ENCODE measurements around the gene WDR83. TPM values are rescaled to one million over a fixed set of nuclear protein-coding genes. Genes with fewer than 3 reads are reported as not detected.

The WDR83 gene
- total and polyA plus RNA-seq, 2 donors (not counting 3 experiments of a cell fraction or from before 2014, with no cell fraction given), result 10.5 to 11.8 TPM

DNA sequence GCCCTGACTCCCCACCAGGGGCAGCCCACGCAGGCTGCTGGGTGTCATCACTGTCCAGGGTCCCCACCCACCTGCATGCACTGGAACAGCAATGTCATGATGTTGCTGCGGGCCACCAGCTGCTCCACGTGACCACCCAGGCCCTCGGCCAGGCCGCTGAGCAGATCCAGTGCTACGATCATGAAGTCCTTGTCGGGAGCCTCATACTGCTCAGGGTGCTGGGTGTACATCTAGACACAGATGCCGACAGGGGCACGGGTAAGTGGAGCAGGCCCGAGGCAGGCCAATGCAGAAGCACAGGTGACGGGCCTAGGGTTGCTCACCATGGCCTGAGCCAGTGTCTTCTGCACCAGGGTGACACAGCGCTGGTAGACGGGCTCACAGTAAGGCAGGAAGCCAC, 38.6 kb downstream of the WDR83 start:
- no peak for FAIRE-seq
- peaks cover 22 to 58% of the 10 kb centered on the region in 2 experiments for H3K36me3 ChIP-seq (ENCODE audit: control insufficient read depth in 2 of 2, extremely low read depth in 1 of 2, insufficient read depth in 2 of 2, low read length in 2 of 2)
- BruUV-seq (replicated peaks), result no TSS peak
- DNase-seq (ENCODE audit: low read depth, low spot score), result no peak
- H3K9ac ChIP-seq (replicated peaks; ENCODE audit: extremely low read depth, insufficient read depth, low read length), result no peak overlapping the region
- no peaks in the 10 kb centered on the region for H3K4me1 ChIP-seq (ENCODE audit: control insufficient read depth, extremely low read depth, insufficient read depth, low read length)
- no peaks in the 10 kb centered on the region for H3K9me1 ChIP-seq (replicated peaks; ENCODE audit: control insufficient read depth, extremely low read depth, insufficient read depth, low read length)
- no peak overlapping the region for H3K27ac ChIP-seq (ENCODE audit: insufficient read depth, low read depth, low read length)
- no peak overlapping the region for H3K4me2 ChIP-seq (ENCODE audit: insufficient read depth, low read length)
- ChIA-PET POLR2A (no interaction called here), CTCF (interaction anchor here (1.6 kb wide), 1 partner anchor 18 kb away, joined by 4 read pairs; no protein-coding TSS in a partner anchor)
- intact Hi-C loops (cut with micrococcal nuclease) (no loop called here), dilution Hi-C loops (cut with MboI; ENCODE audit: extremely low pct_ligation_motif_present, low sequenced_read_pairs) (no loop called here)
- no peaks in the 10 kb centered on the region for H3K27me3 ChIP-seq (ENCODE audit: control insufficient read depth in 2 of 2, insufficient read depth in 2 of 2, low read length in 2 of 2)
- H3K79me2 ChIP-seq (ENCODE audit: control insufficient read depth, insufficient read depth, low read length), result no peaks in the 10 kb centered on the region
- TF ChIP-seq POLR2A (IDR thresholded peaks at IDR 0.05; ENCODE audit: low read depth, low read length), result no peak
- no peak overlapping the region for H2AFZ ChIP-seq (ENCODE audit: low read depth, low read length)
- no peaks in the 10 kb centered on the region for H4K20me1 ChIP-seq (replicated peaks; ENCODE audit: control insufficient read depth, extremely low read depth, insufficient read depth, low read length)
- no peaks in the 10 kb centered on the region for H3K9me3 ChIP-seq (replicated peaks; ENCODE audit: control insufficient read depth, insufficient read depth, low read length)
- H3K4me3 ChIP-seq (replicated peaks in 1 of 3; ENCODE audit: insufficient read depth in 1 of 3, low read depth in 1 of 3, low read length in 3 of 3), result no peak overlapping the region

DNA sequence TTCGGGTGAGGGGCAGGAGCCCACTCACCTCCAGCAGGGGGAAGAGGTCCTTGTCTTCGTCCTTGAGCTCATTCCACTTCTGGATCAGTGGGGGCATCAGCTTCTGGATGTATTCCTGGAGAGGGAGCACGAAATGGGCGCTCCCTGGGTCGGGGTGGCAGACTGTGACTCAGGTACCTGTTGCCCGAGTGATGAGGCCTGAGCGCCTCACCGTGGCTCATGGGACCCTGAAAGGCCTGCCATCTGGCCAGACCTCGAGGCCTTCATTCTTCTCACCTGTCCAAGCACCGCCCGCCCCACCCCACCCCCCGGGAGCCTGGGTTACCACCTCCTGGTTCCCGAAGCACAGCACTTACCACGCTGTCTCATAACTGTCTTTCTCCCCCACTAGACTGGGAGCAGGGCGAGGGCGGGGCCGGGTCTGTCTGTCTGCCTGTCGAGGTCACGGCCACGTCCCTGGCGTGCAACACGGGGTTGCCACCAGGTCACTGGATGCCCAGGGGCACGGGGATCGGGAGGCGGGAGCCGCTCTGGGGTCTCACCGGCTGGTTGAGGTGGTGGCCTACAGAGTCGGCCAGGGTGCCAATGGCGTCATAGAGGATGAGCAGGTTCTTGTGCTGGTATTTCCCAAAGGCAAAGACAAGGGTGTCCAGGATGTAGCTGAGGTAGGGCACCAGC, 39.2 kb downstream of the WDR83 start:
- Histone ChIP-seq H2AFZ (ENCODE audit: low read depth, low read length) (no peak overlapping the region), H3K4me1 (ENCODE audit: control insufficient read depth, extremely low read depth, insufficient read depth, low read length) (no peaks in the 10 kb centered on the region), H3K79me2 (ENCODE audit: control insufficient read depth, insufficient read depth, low read length) (no peaks in the 10 kb centered on the region), H3K27me3 (ENCODE audit: control insufficient read depth in 2 of 2, insufficient read depth in 2 of 2, low read length in 2 of 2) (no peaks in the 10 kb centered on the region), H3K4me2 (ENCODE audit: insufficient read depth, low read length) (no peak overlapping the region), H3K36me3 (ENCODE audit: control insufficient read depth in 2 of 2, extremely low read depth in 1 of 2, insufficient read depth in 2 of 2, low read length in 2 of 2) (peaks cover 24 to 58% of the 10 kb centered on the region in 2 experiments), H3K9me3 (replicated peaks; ENCODE audit: control insufficient read depth, insufficient read depth, low read length) (no peaks in the 10 kb centered on the region), H3K4me3 (replicated peaks in 1 of 3; ENCODE audit: insufficient read depth in 1 of 3, low read depth in 1 of 3, low read length in 3 of 3) (no peak overlapping the region), H3K27ac (ENCODE audit: insufficient read depth, low read depth, low read length) (no peak overlapping the region), H3K9me1 (replicated peaks; ENCODE audit: control insufficient read depth, extremely low read depth, insufficient read depth, low read length) (no peaks in the 10 kb centered on the region), H4K20me1 (replicated peaks; ENCODE audit: control insufficient read depth, extremely low read depth, insufficient read depth, low read length) (no peaks in the 10 kb centered on the region), H3K9ac (replicated peaks; ENCODE audit: extremely low read depth, insufficient read depth, low read length) (no peak overlapping the region)
- POLR2A ChIA-PET, result no interaction called here
- BruUV-seq (replicated peaks), result no TSS peak
- CTCF ChIA-PET, result interaction anchor here (1.6 kb wide), 1 partner anchor 17 kb away, joined by 4 read pairs; no protein-coding TSS in a partner anchor
- intact Hi-C loops (cut with micrococcal nuclease) (no loop called here), dilution Hi-C loops (cut with MboI; ENCODE audit: extremely low pct_ligation_motif_present, low sequenced_read_pairs) (no loop called here)
- FAIRE-seq (no peak), DNase-seq (ENCODE audit: low read depth, low spot score) (no peak)
- no peak for TF ChIP-seq POLR2A (IDR thresholded peaks at IDR 0.05; ENCODE audit: low read depth, low read length)
- TF ChIP-seq EZH2 (IDR thresholded peaks at IDR 0.05; ENCODE audit: borderline replicate concordance, low read depth, low read length, severe bottlenecking), result no peak
- TF ChIP-seq MYC (IDR thresholded peaks at IDR 0.05; ENCODE audit: low read depth, low read length), result no peak
- no peak for TF ChIP-seq GATA2 (IDR thresholded peaks at IDR 0.05; ENCODE audit: insufficient read depth, insufficient read length, low read depth, low read length)
- TF ChIP-seq, protein P1, sequence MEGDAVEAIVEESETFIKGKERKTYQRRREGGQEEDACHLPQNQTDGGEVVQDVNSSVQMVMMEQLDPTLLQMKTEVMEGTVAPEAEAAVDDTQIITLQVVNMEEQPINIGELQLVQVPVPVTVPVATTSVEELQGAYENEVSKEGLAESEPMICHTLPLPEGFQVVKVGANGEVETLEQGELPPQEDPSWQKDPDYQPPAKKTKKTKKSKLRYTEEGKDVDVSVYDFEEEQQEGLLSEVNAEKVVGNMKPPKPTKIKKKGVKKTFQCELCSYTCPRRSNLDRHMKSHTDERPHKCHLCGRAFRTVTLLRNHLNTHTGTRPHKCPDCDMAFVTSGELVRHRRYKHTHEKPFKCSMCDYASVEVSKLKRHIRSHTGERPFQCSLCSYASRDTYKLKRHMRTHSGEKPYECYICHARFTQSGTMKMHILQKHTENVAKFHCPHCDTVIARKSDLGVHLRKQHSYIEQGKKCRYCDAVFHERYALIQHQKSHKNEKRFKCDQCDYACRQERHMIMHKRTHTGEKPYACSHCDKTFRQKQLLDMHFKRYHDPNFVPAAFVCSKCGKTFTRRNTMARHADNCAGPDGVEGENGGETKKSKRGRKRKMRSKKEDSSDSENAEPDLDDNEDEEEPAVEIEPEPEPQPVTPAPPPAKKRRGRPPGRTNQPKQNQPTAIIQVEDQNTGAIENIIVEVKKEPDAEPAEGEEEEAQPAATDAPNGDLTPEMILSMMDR (IDR thresholded peaks at IDR 0.05; ENCODE audit: extremely low read depth in 1 of 2, insufficient read depth in 1 of 2, low read depth in 1 of 2, low read length in 2 of 2), result no peak
- no peak for TF ChIP-seq FOS (IDR thresholded peaks at IDR 0.05; ENCODE audit: borderline replicate concordance, insufficient read depth, low read length)
- TF ChIP-seq, protein P2, sequence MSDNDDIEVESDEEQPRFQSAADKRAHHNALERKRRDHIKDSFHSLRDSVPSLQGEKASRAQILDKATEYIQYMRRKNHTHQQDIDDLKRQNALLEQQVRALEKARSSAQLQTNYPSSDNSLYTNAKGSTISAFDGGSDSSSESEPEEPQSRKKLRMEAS (IDR thresholded peaks at IDR 0.05; ENCODE audit: insufficient read depth, insufficient read length), result no peak
- no peak for TF ChIP-seq POLR2AphosphoS5 (IDR thresholded peaks at IDR 0.05; ENCODE audit: insufficient read depth, low read depth, low read length)
- no peak for TF ChIP-seq JUN (IDR thresholded peaks at IDR 0.05; ENCODE audit: borderline replicate concordance, insufficient read depth, insufficient read length, low read depth)
